ENCODE results near the gene MACROD2. TPM values are rescaled to one million over a fixed set of nuclear protein-coding genes. Genes with fewer than 3 reads are reported as not detected.

Gene MACROD2
- total and polyA plus RNA-seq, 2 experiments from 2014 or later: 2.8 to 4.3 TPM

DNA sequence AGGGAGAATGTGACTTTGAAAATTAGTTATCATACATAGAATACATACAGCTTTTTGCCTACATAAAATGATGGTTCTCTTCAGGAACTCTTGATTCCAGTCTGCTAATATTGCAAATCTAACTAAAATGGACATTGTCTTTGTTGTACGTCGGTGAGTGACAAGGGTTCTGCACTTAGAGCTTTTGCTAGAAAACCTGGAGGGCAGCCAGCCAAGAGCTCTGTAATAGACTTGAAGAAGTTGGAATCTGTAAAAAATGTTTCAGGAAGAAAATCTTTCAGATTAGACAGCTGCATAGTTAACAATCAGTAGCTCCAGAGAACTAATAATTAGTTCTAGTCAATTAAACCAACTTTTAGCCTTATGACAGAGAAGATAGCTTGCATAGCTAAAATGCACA is 203.8 kb downstream of the MACROD2 start:
- Histone ChIP-seq H2AFZ (no peak overlapping the region), H3K4me2 (no peak overlapping the region), H3K4me1 (ENCODE audit: insufficient read depth) (no peaks in the 10 kb centered on the region), H3K9me2 (ENCODE audit: insufficient read depth) (no peaks in the 10 kb centered on the region), H3K36me3 (ENCODE audit: insufficient read depth) (no peaks in the 10 kb centered on the region; the same call in 1 of the 2 replicates), H3F3A (replicated peaks; ENCODE audit: low read depth) (no peaks in the 10 kb centered on the region), H3K79me2 (replicated peaks; ENCODE audit: insufficient read depth) (no peaks in the 10 kb centered on the region), H3K27ac (ENCODE audit: low read depth) (no peak overlapping the region), H3K4me3 (no peak overlapping the region), H4K20me1 (replicated peaks; ENCODE audit: insufficient read depth) (no peaks in the 10 kb centered on the region), H3K27me3 (ENCODE audit: insufficient read depth) (no peaks in the 10 kb centered on the region)
- Mint-ChIP-seq H3K27ac (no peak overlapping the region), H3K36me3 (ENCODE audit: low read depth) (peaks cover 9% of the 10 kb centered on the region; the same call in 2 of the 3 replicates), H3K9me3 (peaks cover 12% of the 10 kb centered on the region; the same call in 2 of the 3 replicates), H3K4me1 (peaks cover 5% of the 10 kb centered on the region; the same call in 2 of the 3 replicates), H3K27me3 (ENCODE audit: insufficient read depth, low read depth, poor library complexity) (no peaks in the 10 kb centered on the region), H3K4me3 (no peak overlapping the region)
- DNase-seq (ENCODE audit: low spot score): no peak
- ATAC-seq: no peak
- TF ChIP-seq CREB1 (CRISPR knock-in tag; IDR thresholded peaks at IDR 0.05; ENCODE audit: low read depth) (no peak), EZH2 (IDR thresholded peaks at IDR 0.05; ENCODE audit: low read depth, unreplicated experiment) (no peak), JUNB (IDR thresholded peaks at IDR 0.05; ENCODE audit: unreplicated experiment) (no peak), EZH2phosphoT487 (IDR thresholded peaks at IDR 0.05; ENCODE audit: unreplicated experiment) (no peak), ZNF331 (CRISPR knock-in tag; IDR thresholded peaks at IDR 0.05; ENCODE audit: low read depth) (no peak), POLR2AphosphoS5 (IDR thresholded peaks at IDR 0.05; ENCODE audit: low read depth) (no peak)
- TF ChIP-seq, protein P1, sequence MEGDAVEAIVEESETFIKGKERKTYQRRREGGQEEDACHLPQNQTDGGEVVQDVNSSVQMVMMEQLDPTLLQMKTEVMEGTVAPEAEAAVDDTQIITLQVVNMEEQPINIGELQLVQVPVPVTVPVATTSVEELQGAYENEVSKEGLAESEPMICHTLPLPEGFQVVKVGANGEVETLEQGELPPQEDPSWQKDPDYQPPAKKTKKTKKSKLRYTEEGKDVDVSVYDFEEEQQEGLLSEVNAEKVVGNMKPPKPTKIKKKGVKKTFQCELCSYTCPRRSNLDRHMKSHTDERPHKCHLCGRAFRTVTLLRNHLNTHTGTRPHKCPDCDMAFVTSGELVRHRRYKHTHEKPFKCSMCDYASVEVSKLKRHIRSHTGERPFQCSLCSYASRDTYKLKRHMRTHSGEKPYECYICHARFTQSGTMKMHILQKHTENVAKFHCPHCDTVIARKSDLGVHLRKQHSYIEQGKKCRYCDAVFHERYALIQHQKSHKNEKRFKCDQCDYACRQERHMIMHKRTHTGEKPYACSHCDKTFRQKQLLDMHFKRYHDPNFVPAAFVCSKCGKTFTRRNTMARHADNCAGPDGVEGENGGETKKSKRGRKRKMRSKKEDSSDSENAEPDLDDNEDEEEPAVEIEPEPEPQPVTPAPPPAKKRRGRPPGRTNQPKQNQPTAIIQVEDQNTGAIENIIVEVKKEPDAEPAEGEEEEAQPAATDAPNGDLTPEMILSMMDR (conservative IDR thresholded peaks at IDR 0.05; ENCODE audit: low read depth in 2 of 2): no peak

DNA sequence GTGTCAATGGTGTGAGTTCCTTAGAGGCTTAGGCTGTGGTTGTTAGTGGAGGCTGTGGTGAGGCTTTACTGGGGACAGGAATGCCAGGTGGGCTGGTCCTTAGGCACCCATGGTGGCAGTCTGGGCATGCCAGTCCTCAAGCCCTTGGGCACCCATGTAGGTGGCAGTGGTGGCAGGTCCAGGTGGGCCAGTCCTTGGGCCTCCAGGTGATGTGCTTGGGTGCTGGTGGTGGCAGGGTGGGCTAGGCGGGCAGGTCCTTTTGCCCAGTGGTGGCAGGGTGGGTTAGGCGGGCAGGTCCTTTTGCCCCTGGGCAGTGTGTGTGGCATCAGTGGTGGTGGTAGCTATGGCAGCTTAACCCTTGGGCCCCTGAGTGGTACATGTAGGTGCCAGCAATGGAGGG is 208.3 kb downstream of the MACROD2 start:
- H2AFZ ChIP-seq: no peak overlapping the region
- TF ChIP-seq JUNB (IDR thresholded peaks at IDR 0.05; ENCODE audit: unreplicated experiment): no peak
- TF ChIP-seq POLR2AphosphoS5 (IDR thresholded peaks at IDR 0.05; ENCODE audit: low read depth): no peak
- TF ChIP-seq, protein P1 (conservative IDR thresholded peaks at IDR 0.05; ENCODE audit: low read depth in 2 of 2): no peak
- TF ChIP-seq EZH2phosphoT487 (IDR thresholded peaks at IDR 0.05; ENCODE audit: unreplicated experiment): no peak
- DNase-seq (ENCODE audit: low spot score) (no peak), ATAC-seq (no peak)
- Mint-ChIP-seq H3K27me3 (ENCODE audit: insufficient read depth, low read depth, poor library complexity) (no peaks in the 10 kb centered on the region), H3K9me3 (peaks cover 12% of the 10 kb centered on the region; the same call in 2 of the 3 replicates), H3K27ac (no peak overlapping the region), H3K4me3 (no peak overlapping the region), H3K4me1 (peaks cover under 1% of the 10 kb centered on the region; the same call in 1 of the 3 replicates), H3K36me3 (ENCODE audit: low read depth) (peaks cover 9% of the 10 kb centered on the region; the same call in 2 of the 3 replicates)
- no peak overlapping the region for H3K27ac ChIP-seq (ENCODE audit: low read depth)
- H3F3A ChIP-seq (replicated peaks; ENCODE audit: low read depth): no peaks in the 10 kb centered on the region
- H3K27me3 ChIP-seq (ENCODE audit: insufficient read depth): no peaks in the 10 kb centered on the region
- no peaks in the 10 kb centered on the region for H4K20me1 ChIP-seq (replicated peaks; ENCODE audit: insufficient read depth)
- H3K79me2 ChIP-seq (replicated peaks; ENCODE audit: insufficient read depth): no peaks in the 10 kb centered on the region
- H3K4me3 ChIP-seq: no peak overlapping the region
- H3K9me2 ChIP-seq (ENCODE audit: insufficient read depth): no peaks in the 10 kb centered on the region
- no peaks in the 10 kb centered on the region for H3K4me1 ChIP-seq (ENCODE audit: insufficient read depth)
- no peaks in the 10 kb centered on the region; the same call in 1 of the 2 replicates for H3K36me3 ChIP-seq (ENCODE audit: insufficient read depth)
- no peak overlapping the region for H3K4me2 ChIP-seq

All from GM23338 (cell line).